GM19455 (cell line): ENCODE measurements around the gene KIDINS220.

Experiments used
- ATAC-seq: cut with Tn5 transposase; IDR thresholded peaks from one replicate; pipeline ENCODE4 v1.9.1; 2021; ENCODE audit not compliant: unreplicated experiment

KIDINS220 gene

GRCh38 chr2:8805278-8806210 lies 31.9 kb downstream of the KIDINS220 start:
- no peak for ATAC-seq

DNA sequence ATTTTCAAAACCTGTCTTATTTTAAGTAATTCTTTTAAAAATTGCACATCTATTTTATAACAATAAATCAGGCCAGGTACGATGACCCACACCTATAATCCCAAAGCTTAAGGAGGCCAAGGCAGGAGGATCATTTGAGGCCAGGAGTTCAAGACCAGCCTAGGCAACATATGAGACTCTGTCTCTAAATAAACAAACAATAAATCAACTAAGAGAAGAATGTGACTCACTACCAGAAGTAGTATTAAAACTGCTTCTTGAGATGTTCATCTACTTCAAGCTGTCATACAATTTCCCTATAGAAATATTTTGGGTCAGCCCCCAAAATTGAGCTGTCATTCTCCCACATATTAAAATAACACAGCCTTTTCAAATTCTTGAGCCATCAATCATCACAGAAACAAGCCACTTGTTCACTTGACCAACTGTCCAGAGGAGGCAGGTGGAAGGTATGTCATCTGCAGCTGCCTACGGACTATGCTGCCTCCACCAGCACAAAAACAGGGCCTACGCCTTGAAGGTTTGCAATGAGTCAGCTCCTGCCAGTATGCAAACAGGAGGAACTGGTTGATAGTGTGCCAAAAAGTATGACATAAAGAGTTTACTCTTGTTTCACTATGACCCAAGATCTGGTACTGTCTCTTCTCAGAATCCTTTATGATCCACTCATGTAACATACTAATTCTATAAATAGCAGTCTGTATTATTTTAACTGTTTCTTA lies 33.6 kb downstream of the KIDINS220 start:
- peak; percentile 99 for ATAC-seq

DNA sequence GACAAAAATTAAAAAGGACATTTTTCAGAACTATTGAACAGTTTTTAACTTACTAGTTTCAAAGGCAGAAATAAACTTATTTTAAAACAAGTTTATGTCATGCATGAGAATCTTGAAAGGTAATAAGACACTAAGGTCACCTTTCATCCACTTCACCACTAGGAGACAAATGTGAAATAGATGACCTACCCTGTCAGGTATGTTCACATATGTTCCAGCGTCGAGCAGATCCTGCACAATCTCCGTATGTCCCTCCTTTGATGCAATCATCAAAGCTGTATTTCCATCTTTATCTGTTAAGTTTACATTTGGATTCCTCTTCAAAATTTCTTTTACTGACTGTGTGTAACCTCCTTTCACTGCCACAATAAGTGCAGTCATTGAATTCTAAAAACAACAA lies 34.7 kb downstream of the KIDINS220 start:
- no peak for ATAC-seq

- no peak for ATAC-seq
These were observed 36.6 kb downstream of the KIDINS220 start for GRCh38 chr2:8800821-8801220.

DNA sequence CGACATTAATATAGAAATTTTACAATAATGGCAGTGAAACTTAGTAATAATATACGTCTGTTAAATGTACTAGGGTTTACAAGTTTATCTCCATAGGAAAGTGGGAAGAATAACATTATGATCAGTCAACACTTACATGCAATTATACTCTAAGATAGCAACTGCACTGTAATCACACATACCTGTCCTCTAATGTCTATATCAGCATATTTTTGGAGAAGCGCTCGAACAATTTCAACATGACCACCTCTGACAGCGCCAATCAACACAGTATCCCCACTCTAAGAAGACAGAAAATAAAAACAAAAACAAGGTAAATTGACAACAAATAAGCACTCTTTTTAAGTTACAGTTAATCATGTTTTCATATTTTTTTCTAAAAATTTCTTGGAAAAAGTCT lies 37.2 kb downstream of the KIDINS220 start:
- ATAC-seq, result no peak

DNA sequence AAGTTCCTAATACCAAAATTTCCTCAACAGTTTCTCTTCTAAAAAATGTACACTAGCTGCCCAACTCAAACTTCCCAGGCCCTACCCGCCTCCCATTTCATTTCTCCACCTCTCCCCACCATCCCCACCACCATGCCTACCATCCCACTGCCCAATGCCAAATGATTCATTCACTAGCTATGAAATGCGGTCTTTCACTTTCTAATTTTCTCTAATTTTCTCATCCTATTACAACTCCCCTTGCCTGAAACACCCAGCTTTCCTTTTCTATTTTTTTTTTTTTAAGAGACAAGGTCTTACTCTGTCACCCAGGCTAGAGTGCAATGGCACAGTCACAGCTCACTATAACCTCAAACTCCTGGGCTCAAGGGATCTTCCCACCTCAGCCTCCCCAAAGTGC lies 38.4 kb downstream of the KIDINS220 start:
- no peak for ATAC-seq

DNA sequence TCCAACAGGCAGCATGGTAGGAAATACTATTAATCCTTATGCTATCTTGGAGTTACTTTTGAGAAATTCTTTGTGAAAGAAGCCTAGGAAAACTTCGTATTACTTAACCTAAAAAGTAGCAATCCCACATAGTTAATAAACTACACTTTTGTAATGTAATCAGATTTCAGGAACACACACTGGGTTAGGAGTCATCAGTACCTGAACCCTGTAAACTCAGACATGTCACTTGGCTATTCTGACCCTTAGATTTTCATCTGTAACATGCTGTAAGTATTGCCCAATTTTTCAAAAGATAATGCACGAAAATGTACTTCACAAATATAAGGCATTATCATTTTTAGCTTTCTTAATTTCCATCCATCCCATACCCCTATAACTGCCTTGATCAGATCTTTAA lies 39.0 kb downstream of the KIDINS220 start:
- ATAC-seq, result no peak

GRCh38 chr2:8797682-8798081 lies 39.7 kb downstream of the KIDINS220 start:
- no peak for ATAC-seq

DNA sequence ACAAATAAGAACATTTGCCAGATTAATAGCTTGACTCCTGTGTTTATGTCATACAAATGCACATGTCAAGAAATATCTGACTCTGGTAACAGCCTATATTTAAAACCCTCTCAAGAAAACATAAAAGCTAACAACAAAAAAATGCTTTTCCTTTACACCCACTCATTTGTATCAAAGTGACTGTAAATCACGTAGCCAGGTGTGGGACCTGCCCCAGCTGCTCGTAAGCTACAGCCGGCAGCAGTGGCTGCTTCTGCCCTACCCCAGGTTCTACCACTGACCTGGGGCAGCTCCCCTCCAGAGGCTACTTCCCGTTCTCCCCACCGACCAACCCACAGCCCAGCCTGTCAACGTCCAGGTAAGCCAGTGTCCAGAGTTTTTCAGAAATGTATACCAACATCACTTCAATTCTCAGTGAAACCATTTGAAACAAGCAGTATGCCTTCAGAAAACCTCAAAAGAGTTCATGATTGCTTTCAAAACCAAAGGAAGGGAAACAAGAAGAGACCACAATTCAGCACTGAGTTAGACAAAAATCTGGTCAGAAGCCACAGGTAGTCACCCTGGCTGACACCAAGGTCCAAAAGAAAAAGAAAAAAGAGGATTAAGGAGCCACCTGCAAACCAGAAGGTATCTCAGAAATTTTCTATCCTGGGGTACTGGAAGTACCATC lies 40.4 kb downstream of the KIDINS220 start:
- peak; percentile 90 for ATAC-seq

- ATAC-seq, result no peak
These were observed 41.0 kb downstream of the KIDINS220 start for GRCh38 chr2:8796315-8796848.

DNA sequence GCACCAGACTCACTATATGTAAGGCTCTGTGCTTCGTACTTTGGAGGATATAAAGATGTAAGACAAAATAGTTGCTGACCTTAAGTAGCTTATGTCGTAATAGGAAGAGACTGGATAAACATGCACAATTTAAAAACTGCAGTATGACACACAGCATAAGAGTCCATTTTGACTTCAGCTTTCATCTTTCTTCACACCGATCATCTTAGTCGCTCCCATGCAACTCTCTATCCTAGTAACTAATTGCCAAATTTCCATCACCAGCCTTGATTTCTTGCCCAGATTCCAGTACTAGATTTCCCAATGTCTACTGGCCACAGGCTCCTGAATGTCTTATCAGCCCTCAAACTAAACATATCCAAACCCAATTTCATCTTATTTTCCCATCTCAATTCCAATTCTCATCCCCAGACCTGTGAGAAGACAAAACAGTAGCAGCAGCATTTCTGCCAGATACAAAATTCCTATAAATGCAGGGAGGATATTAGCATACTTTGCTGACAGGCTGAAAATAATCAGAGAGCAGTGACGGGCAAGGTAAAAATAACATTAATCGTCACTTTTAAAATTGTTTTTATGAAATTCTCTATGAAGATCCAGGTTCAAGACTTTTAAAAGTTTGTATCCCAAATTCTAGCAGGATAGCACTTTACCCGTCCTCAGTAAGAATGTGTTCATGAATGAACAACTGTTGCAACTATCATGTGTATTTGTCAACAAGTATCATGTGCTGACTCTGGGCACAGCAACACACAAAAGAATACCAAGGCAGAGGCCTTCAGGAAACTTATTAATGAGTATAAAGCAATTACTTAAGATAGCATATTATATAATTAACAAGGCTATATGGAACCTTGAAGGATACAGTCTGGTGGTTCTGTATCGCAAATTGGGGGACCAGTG lies 42.2 kb downstream of the KIDINS220 start:
- no peak for ATAC-seq

DNA sequence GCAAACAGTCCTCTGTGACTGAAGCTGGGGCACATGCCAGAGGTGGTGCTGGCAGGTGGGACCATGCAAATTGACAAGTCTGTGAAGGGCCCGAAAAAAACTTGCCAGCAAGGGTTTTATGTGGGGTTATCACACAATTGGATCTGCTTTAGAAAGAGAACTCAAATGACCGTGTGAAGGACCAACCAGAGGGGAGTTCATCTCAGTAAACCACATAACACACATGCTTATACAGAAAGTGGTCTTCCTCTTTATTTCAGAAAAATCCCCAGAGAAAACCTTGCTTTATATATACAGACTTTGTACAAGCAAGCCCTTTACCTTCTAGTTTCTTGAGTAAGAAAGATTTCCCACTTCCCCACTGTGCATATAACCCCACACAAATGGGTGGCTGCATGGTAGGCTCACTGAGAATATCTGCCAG lies 46.7 kb downstream of the KIDINS220 start:
- no peak for ATAC-seq

- ATAC-seq, result no peak
These were observed 51.0 kb downstream of the KIDINS220 start for GRCh38 chr2:8786463-8786862.

DNA sequence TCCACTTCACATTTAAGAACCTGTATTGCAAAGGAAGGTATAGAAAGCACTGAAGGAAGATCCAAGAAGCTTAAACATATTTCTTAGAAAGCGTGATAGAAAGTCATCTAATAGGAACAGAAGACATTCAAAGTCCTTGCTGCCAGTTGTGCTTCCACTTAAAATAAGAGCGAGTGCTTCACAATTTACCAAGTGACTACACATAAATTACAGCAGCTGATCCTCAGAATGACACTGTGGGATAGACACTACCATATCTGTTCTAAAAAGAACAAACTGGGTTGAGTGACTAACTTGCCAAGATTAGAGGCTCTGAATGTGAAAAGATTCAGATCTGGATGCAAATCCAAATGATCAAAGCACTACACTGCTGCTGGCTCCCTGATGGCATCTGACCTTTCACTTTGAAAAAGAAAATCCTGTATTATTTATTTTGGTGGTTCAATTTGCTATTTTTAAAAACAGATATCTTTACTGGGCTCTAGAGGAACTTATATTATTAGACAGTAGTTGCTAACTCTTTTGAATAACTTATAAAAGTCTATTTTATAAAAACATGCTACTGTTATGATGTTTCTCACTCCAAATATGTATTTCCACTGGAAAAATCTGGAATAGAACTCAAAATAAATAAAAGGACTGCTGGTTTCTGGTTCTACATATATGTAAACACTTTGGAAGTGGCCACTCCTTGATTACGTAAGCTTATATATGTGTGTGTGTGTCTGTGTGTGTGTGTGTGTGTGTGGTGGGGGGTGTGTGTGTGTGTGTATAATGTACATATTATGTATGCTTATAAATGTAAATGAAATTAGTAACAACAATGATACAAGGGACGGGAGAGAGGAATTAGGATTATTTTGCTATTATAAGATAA lies 57.4 kb downstream of the KIDINS220 start:
- no peak for ATAC-seq

DNA sequence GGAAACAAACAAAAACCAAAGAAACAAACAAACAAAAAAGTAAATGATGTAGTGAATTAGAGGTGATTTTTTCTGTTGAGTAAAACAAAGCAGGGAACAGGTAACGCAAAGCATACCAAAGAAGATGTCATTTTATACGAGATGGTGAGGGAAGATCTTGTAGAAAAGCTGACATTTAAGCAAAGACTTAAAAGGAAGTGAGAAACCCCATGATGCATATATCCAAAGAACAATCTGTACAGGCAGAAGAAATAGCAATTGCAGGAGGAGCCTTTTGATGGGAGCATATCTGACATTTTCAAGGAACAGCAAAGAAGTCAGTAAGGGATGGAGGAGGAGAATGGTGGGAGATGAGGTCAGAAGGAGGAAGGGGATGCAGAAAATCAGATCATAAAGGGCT lies 63.0 kb downstream of the KIDINS220 start:
- no peak for ATAC-seq

DNA sequence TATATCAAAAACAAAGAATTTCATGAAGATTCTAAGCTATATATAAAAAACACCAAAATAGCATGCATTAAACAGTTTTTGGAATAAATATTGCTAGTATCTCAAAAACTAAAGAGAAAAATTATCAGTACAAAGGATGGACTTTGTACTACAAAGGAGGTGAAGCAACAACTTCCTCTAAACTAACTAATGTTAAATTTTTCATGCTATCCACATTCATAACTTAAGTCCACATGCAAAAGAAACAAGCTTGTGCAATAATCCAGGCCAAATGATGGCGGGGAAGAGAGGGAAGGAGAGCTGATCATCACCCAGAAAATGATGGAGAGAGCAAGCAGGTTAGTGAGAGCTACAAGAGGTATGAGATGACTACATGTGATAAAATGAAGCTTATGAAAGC lies 70.1 kb downstream of the KIDINS220 start:
- no peak for ATAC-seq

GRCh38 chr2:8761529-8762164 lies 75.8 kb downstream of the KIDINS220 start:
- ATAC-seq, result no peak

DNA sequence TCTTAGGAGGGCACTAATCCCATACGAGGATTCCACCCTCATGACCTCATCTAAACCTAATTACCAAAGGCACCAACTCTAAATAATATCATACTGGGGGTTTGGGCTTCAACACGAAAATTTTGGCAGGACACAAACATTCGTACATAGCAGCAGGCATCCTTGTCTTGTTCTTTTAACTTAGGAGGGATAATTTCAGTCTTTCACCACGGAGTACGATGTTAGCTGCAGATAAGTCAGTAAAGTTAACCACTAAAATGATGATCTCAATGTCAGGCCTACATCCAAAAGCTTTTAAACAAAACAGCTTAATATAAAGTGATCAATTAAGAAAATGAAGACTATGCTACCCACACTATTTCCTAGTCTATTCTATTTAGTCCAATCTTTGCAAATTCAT lies 80.7 kb downstream of the KIDINS220 start:
- ATAC-seq, result no peak

GRCh38 chr2:8756230-8756629 lies 81.2 kb downstream of the KIDINS220 start:
- ATAC-seq, result no peak
